Left ventricle myocardium inferior (tissue), 1 donor: Measurements from ENCODE around the gene TACR1. TPM values are rescaled to one million over a fixed set of nuclear protein-coding genes. Genes with fewer than 3 reads are reported as not detected.

Experiments used
- DNase-seq: peaks from one replicate; pipeline ENCODE4 v3.0.0-alpha.2; 2020
- H3K27ac ChIP-seq: fragments of 200-600 bp; replicated peaks from 2 replicates; pipeline ENCODE4 v1.8.0; 2021
- H3K27me3 ChIP-seq: fragments of 200-600 bp; 2 replicates; pipeline ENCODE4 v1.8.0; 2021; ENCODE audit warnings: low read depth
- H3K36me3 ChIP-seq: fragments of 200-600 bp; 2 replicates; pipeline ENCODE4 v1.8.0; 2021
- H3K4me1 ChIP-seq: fragments of 200-600 bp; 2 replicates; pipeline ENCODE4 v1.8.0; 2021
- H3K4me3 ChIP-seq: fragments of 200-600 bp; 2 replicates; pipeline ENCODE4 v1.8.0; 2021; ENCODE audit warnings: mild to moderate bottlenecking, moderate library complexity
- H3K9me3 ChIP-seq: fragments of 200-600 bp; replicated peaks from 2 replicates; pipeline ENCODE4 v1.8.0; 2021
- CTCF ChIP-seq: fragments of 200-600 bp; IDR thresholded peaks from 2 replicates; pipeline ENCODE4 v1.8.0; 2021; ENCODE audit warnings: antibody characterized with exemption, mild to moderate bottlenecking, borderline replicate concordance
- intact Hi-C: fragments of 100-400 bp; cut with micrococcal nuclease; formaldehyde crosslinking; loops from one replicate; pipeline ENCODE4 v1.11.0; 2022
- total RNA-seq: library from RNA; stranded (reverse); fragmentation: NEBNext Ultra II Directional; extraction: Animal tissue kit (Norgen Biotek cat#: 25700); gene quantifications from one replicate; pipeline ENCODE4 v1.2.1, GENCODE V29; 2021
- donor health status: DM: no; HTN: yes; CAD: no; lungs with severe emphysema.

TACR1 gene
- total RNA-seq, 1 donor from 2014 or later = 0.22 TPM

GRCh38 chr2:75030218-75031009 is 168.9 kb downstream of the TACR1 start:
- Histone ChIP-seq H3K4me3 (no peak overlapping the region), H3K9me3 (no peaks in the 10 kb centered on the region), H3K36me3 (no peaks in the 10 kb centered on the region), H3K27ac (no peak overlapping the region), H3K4me1 (peaks cover 13% of the 10 kb centered on the region), H3K27me3 (no peaks in the 10 kb centered on the region)
- TF ChIP-seq CTCF = no peak
- intact Hi-C loops = no loop called here
- DNase-seq = no peak

- H3K27me3 ChIP-seq = no peaks in the 10 kb centered on the region
- no peak overlapping the region for H3K4me3 ChIP-seq
- DNase-seq = no peak
- no peaks in the 10 kb centered on the region for H3K36me3 ChIP-seq
- no peak overlapping the region for H3K27ac ChIP-seq
- no peaks in the 10 kb centered on the region for H3K9me3 ChIP-seq
- TF ChIP-seq CTCF = no peak
- intact Hi-C loops = no loop called here
- H3K4me1 ChIP-seq = no peaks in the 10 kb centered on the region
Measured at GRCh38 chr2:75027886-75028285, 171.4 kb downstream of the TACR1 start.

GRCh38 chr2:75025633-75026380 is 173.5 kb downstream of the TACR1 start:
- Histone ChIP-seq H3K27ac (no peak overlapping the region), H3K9me3 (no peaks in the 10 kb centered on the region), H3K36me3 (no peaks in the 10 kb centered on the region), H3K4me3 (no peak overlapping the region), H3K27me3 (no peaks in the 10 kb centered on the region), H3K4me1 (peaks cover 11% of the 10 kb centered on the region)
- intact Hi-C loops = no loop called here
- TF ChIP-seq CTCF = no peak
- DNase-seq = no peak

GRCh38 chr2:75025216-75025615 is 174.1 kb downstream of the TACR1 start:
- H3K9me3 ChIP-seq = no peaks in the 10 kb centered on the region
- peaks cover 14% of the 10 kb centered on the region for H3K4me1 ChIP-seq
- TF ChIP-seq CTCF = no peak
- no peak overlapping the region for H3K27ac ChIP-seq
- DNase-seq = no peak
- H3K4me3 ChIP-seq = no peak overlapping the region
- H3K36me3 ChIP-seq = no peaks in the 10 kb centered on the region
- intact Hi-C loops = no loop called here
- H3K27me3 ChIP-seq = no peaks in the 10 kb centered on the region

- TF ChIP-seq CTCF = no peak
- no peaks in the 10 kb centered on the region for H3K36me3 ChIP-seq
- intact Hi-C loops = no loop called here
Measured at GRCh38 chr2:75023666-75024455, 175.5 kb downstream of the TACR1 start.

More at GRCh38 chr2:75023666-75024455, 175.5 kb downstream of the TACR1 start:
- no peak for DNase-seq
- Histone ChIP-seq H3K27me3 (no peaks in the 10 kb centered on the region), H3K9me3 (no peaks in the 10 kb centered on the region), H3K27ac (no peak overlapping the region), H3K4me3 (no peak overlapping the region), H3K4me1 (peaks cover 14% of the 10 kb centered on the region)
